ENCODE results near the gene GRK1. TPM values are rescaled to one million over a fixed set of nuclear protein-coding genes. Genes with fewer than 3 reads are reported as not detected.

The GRK1 gene
- total RNA-seq, 5 donors from 2014 or later (not counting 1 experiment from before 2014, with no cell fraction given), result not detected

DNA sequence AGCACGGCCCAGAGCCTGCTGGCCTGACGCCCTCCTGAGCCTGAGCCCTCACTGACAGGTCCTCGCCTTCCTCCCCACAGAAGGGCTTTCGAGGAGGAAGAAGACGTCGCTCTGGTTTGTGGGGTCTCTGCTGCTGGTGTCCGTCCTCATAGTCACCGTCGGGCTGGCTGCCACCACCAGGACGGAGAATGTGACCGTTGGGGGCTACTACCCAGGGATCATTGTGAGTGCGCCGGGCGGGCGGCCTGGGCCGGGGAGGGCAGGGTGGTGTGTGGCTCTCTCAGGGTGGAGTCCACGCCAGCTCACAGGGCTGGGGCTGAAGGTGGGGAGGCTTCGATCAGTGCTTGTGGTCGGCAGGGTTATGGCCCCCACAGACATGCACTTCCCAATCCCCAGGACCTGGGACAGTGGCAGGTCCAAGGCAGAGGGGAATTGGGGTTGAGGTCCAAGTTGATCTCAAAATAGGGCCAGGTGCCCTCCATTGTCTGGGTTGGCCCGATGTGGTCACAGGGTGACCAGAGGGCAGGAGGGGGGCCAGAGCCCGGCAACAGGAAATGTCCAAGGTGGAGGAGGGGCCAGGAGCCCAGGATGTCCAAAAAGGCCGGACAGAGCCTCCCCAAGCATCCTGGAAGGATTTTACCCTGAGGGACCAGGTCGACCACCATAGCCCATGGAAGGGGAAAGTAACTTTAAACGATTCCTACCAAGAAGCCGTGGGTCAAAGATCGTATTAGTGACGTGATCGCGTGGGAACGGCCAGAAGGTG, 99.2 kb downstream of the GRK1 start:
- ChIA-PET POLR2A (no interaction called here), CTCF (no interaction called here)
- peaks cover 27 to 39% of the 10 kb centered on the region in 2 donors for H3K27me3 Mint-ChIP-seq
- H3K4me3 ChIP-seq (ENCODE audit: control insufficient read depth in 1 of 2, extremely low read depth in 1 of 2, low read length in 1 of 2), result no peak overlapping the region
- ATAC-seq (replicated peaks in 1 of 4), result no peak
- H3K9me3 Mint-ChIP-seq, result no peaks in the 10 kb centered on the region
- no peaks in the 10 kb centered on the region for H3K4me1 ChIP-seq (ENCODE audit: control insufficient read depth in 1 of 2, extremely low read depth in 1 of 2, insufficient read depth in 2 of 2, low read length in 2 of 2)
- WGBS (ENCODE audit: insufficient coverage), result 81% methylated on average over 20 of the region's 30 CpGs
- H3K27ac Mint-ChIP-seq, result no peak overlapping the region
- no peak overlapping the region for H3K4me3 Mint-ChIP-seq
- H3K27me3 ChIP-seq (replicated peaks in 1 of 2; ENCODE audit: control insufficient read depth in 2 of 2, extremely low read depth in 1 of 2, insufficient read depth in 2 of 2, low read length in 1 of 2), result peaks cover 5 to 40% of the 10 kb centered on the region in 2 experiments
- DNase-seq, result no peak
- H3K4me1 Mint-ChIP-seq, result no peaks in the 10 kb centered on the region
- H3K27ac ChIP-seq (ENCODE audit: low read length), result no peak overlapping the region
- H3K36me3 Mint-ChIP-seq, result no peaks in the 10 kb centered on the region
- H3K9me3 ChIP-seq, result no peaks in the 10 kb centered on the region
- no peaks in the 10 kb centered on the region for H3K36me3 ChIP-seq (ENCODE audit: control insufficient read depth in 2 of 2, extremely low read depth in 1 of 2, insufficient read depth in 1 of 2, low read length in 1 of 2)

DNA sequence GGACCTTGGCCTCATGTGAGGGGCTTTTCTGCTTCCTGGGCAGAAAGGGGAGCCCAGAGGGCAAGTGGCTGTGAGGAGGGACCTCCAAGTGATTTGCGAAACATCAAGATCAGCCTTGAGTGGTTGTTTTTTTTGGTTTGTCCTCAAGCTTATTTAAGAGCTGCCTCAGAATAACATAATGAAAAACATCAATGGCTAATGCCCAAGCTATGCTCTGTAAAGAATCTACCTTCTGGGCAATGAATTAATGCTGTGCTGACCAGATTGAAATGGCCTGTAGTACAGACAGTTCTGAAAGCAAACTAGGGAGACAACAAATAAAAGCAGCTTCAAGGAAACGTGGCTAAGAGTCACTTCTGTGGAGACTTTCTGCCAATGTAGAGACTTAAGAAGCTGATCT, 100.3 kb downstream of the GRK1 start:
- no peak overlapping the region for H3K4me3 Mint-ChIP-seq
- no peaks in the 10 kb centered on the region for H3K36me3 ChIP-seq (ENCODE audit: control insufficient read depth in 2 of 2, extremely low read depth in 1 of 2, insufficient read depth in 1 of 2, low read length in 1 of 2)
- CTCF ChIA-PET, result no interaction called here
- H3K27ac Mint-ChIP-seq, result no peak overlapping the region
- DNase-seq, result no peak
- ATAC-seq (replicated peaks in 1 of 4), result no peak
- peaks cover 16 to 28% of the 10 kb centered on the region in 2 donors for H3K27me3 Mint-ChIP-seq
- H3K4me1 Mint-ChIP-seq, result peaks cover 0 to 4% (median 3%) of the 10 kb centered on the region in 3 donors
- no peaks in the 10 kb centered on the region for H3K4me1 ChIP-seq (ENCODE audit: control insufficient read depth in 1 of 2, extremely low read depth in 1 of 2, insufficient read depth in 2 of 2, low read length in 2 of 2)
- H3K36me3 Mint-ChIP-seq, result no peaks in the 10 kb centered on the region
- POLR2A ChIA-PET, result no interaction called here
- H3K27me3 ChIP-seq (replicated peaks in 1 of 2; ENCODE audit: control insufficient read depth in 2 of 2, extremely low read depth in 1 of 2, insufficient read depth in 2 of 2, low read length in 1 of 2), result peaks cover 0 to 34% of the 10 kb centered on the region in 2 experiments
- H3K4me3 ChIP-seq (ENCODE audit: control insufficient read depth in 1 of 2, extremely low read depth in 1 of 2, low read length in 1 of 2), result no peak overlapping the region
- no peaks in the 10 kb centered on the region for H3K9me3 ChIP-seq
- WGBS (ENCODE audit: insufficient coverage), result no CpG with 5 or more reads among the region's 2 CpGs
- peaks cover under 1 to 6% (median 2%) of the 10 kb centered on the region in 3 donors for H3K9me3 Mint-ChIP-seq
- no peak overlapping the region for H3K27ac ChIP-seq (ENCODE audit: low read length)

DNA sequence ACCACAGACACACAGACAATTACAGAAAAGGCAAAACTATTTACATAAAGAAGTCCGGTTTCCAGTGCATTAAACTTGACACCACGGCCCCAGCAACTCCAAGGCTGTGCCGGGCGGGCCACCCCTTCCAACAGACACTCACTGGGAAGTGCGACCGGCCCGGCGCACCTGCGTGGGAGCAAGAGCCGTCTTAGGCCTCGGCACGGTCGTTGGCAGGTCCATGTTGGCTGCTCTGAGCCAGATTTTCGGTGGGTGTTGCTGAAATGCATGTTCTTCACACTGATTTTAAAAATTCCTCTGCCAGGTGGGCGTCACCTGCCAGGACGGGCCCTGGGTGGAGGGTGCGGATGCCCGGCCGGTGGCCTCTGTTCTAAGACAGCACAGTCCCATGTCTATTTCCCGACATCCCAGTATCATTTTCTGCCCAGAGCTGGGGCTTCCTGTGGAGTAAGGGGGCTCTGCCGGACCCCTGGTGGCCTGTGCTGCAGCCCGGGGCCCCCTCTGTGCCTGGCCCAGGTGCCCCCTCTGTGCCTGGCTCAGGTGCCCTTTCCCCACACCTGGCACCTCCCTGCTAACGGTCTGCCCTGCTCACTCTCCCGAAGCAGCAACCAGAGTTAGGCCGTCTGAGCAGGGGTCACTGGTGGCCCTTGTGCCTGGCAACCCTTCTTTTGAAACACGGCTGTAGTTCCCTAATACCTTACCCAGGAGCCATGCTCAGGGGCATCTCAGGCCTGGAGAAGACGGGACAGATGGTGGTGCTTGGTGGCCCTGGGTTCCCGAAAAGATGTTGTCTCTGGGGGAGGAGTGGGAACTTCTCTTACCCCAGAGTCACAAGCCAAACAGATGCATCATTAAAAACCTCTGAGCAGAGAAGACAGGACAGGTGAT, 101.2 kb downstream of the GRK1 start:
- DNase-seq, result no peak
- H3K4me1 Mint-ChIP-seq, result peaks cover 0 to 6% (median 3%) of the 10 kb centered on the region in 3 donors
- no peak overlapping the region for H3K4me3 ChIP-seq (ENCODE audit: control insufficient read depth in 1 of 2, extremely low read depth in 1 of 2, low read length in 1 of 2)
- H3K36me3 Mint-ChIP-seq, result no peaks in the 10 kb centered on the region
- H3K4me3 Mint-ChIP-seq, result no peak overlapping the region
- H3K27ac Mint-ChIP-seq, result no peak overlapping the region
- H3K9me3 ChIP-seq, result no peaks in the 10 kb centered on the region
- H3K9me3 Mint-ChIP-seq, result peaks cover 4 to 11% (median 7%) of the 10 kb centered on the region in 3 donors
- H3K4me1 ChIP-seq (ENCODE audit: control insufficient read depth in 1 of 2, extremely low read depth in 1 of 2, insufficient read depth in 2 of 2, low read length in 2 of 2), result no peaks in the 10 kb centered on the region
- POLR2A ChIA-PET, result no interaction called here
- ATAC-seq (replicated peaks in 1 of 4), result no peak
- H3K27me3 ChIP-seq (replicated peaks in 1 of 2; ENCODE audit: control insufficient read depth in 2 of 2, extremely low read depth in 1 of 2, insufficient read depth in 2 of 2, low read length in 1 of 2), result peaks cover 0 to 28% of the 10 kb centered on the region in 2 experiments
- peaks cover 13 to 24% of the 10 kb centered on the region in 2 donors for H3K27me3 Mint-ChIP-seq
- CTCF ChIA-PET, result no interaction called here
- whole genome bisulfite sequencing (ENCODE audit: insufficient coverage), result 87% methylated on average over 19 of the region's 28 CpGs
- H3K27ac ChIP-seq (ENCODE audit: low read length), result no peak overlapping the region
- H3K36me3 ChIP-seq (ENCODE audit: control insufficient read depth in 2 of 2, extremely low read depth in 1 of 2, insufficient read depth in 1 of 2, low read length in 1 of 2), result no peaks in the 10 kb centered on the region

DNA sequence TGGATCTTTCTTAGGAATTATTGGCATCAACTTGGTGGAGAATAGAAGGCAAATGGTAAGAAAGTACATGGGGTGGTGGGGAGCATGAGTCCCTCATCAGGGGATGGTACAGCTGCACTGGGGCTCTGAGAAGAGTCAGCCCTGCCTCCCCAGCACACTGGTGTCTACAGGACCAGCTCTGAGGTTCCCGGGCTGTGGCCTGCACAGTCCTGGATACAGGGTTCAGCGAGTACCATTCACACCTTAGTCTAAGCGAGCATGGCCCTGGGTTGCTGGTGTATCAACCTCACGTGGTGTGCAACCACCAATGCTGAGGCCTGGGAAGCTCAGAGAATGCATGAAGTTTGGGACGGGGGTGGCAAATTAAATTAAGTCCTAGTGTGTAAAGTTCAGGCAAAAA, 102.1 kb downstream of the GRK1 start:
- Histone ChIP-seq H3K4me1 (ENCODE audit: control insufficient read depth in 1 of 2, extremely low read depth in 1 of 2, insufficient read depth in 2 of 2, low read length in 2 of 2) (no peaks in the 10 kb centered on the region), H3K9me3 (no peaks in the 10 kb centered on the region), H3K4me3 (ENCODE audit: control insufficient read depth in 1 of 2, extremely low read depth in 1 of 2, low read length in 1 of 2) (no peak overlapping the region), H3K27me3 (replicated peaks in 1 of 2; ENCODE audit: control insufficient read depth in 2 of 2, extremely low read depth in 1 of 2, insufficient read depth in 2 of 2, low read length in 1 of 2) (peaks cover 0 to 22% of the 10 kb centered on the region in 2 experiments), H3K27ac (ENCODE audit: low read length) (no peak overlapping the region), H3K36me3 (ENCODE audit: control insufficient read depth in 2 of 2, extremely low read depth in 1 of 2, insufficient read depth in 1 of 2, low read length in 1 of 2) (no peaks in the 10 kb centered on the region)
- ATAC-seq (replicated peaks in 1 of 4), result no peak
- Mint-ChIP-seq H3K27me3 (peaks cover 7 to 17% of the 10 kb centered on the region in 2 donors), H3K27ac (no peak overlapping the region), H3K4me3 (no peak overlapping the region), H3K4me1 (peaks cover 0 to 6% (median 3%) of the 10 kb centered on the region in 3 donors), H3K36me3 (no peaks in the 10 kb centered on the region), H3K9me3 (peaks cover 4 to 11% (median 7%) of the 10 kb centered on the region in 3 donors)
- 70% methylated on average over 5 of the region's 5 CpGs for whole genome bisulfite sequencing (ENCODE audit: insufficient coverage)
- CTCF ChIA-PET, result interaction anchor here in 1 of 2 donors (0.6 kb wide), 1 partner anchor 384 kb away, joined by 3 read pairs; no protein-coding TSS in a partner anchor
- POLR2A ChIA-PET, result no interaction called here
- DNase-seq, result no peak

DNA sequence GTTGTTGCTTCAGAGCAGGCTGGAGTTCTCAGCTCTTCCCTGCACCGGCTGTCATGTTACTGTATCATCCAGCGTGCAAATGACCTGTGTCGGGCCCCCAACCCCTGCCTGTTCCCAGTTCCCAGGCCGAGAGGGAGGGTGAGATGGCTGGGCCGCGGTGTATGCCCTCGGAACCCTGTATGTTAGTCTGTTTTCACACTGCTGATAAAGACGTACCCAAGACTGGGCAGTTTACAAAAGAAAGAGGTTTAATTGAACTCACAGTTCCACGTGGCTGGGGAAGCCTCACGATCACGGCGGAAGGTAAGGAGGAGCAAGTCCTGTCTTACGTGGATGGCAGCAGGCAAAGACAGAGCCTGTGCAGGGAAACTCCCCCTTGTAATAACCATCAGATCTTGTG, 102.9 kb downstream of the GRK1 start:
- Histone ChIP-seq H3K27ac (ENCODE audit: low read length) (no peak overlapping the region), H3K27me3 (replicated peaks in 1 of 2; ENCODE audit: control insufficient read depth in 2 of 2, extremely low read depth in 1 of 2, insufficient read depth in 2 of 2, low read length in 1 of 2) (peaks cover 0 to 18% of the 10 kb centered on the region in 2 experiments), H3K36me3 (ENCODE audit: control insufficient read depth in 2 of 2, extremely low read depth in 1 of 2, insufficient read depth in 1 of 2, low read length in 1 of 2) (no peaks in the 10 kb centered on the region), H3K4me1 (ENCODE audit: control insufficient read depth in 1 of 2, extremely low read depth in 1 of 2, insufficient read depth in 2 of 2, low read length in 2 of 2) (no peaks in the 10 kb centered on the region), H3K9me3 (no peaks in the 10 kb centered on the region), H3K4me3 (ENCODE audit: control insufficient read depth in 1 of 2, extremely low read depth in 1 of 2, low read length in 1 of 2) (no peak overlapping the region)
- Mint-ChIP-seq H3K27ac (no peak overlapping the region), H3K4me3 (no peak overlapping the region), H3K36me3 (no peaks in the 10 kb centered on the region), H3K9me3 (peaks cover 4 to 11% (median 7%) of the 10 kb centered on the region in 3 donors), H3K27me3 (peaks cover 7 to 13% of the 10 kb centered on the region in 2 donors), H3K4me1 (peaks cover 0 to 6% (median 3%) of the 10 kb centered on the region in 3 donors)
- no peak for ATAC-seq (replicated peaks in 1 of 4)
- ChIA-PET POLR2A (no interaction called here), CTCF (no interaction called here)
- 93% methylated on average over 12 of the region's 13 CpGs for WGBS (ENCODE audit: insufficient coverage)
- no peak for DNase-seq

DNA sequence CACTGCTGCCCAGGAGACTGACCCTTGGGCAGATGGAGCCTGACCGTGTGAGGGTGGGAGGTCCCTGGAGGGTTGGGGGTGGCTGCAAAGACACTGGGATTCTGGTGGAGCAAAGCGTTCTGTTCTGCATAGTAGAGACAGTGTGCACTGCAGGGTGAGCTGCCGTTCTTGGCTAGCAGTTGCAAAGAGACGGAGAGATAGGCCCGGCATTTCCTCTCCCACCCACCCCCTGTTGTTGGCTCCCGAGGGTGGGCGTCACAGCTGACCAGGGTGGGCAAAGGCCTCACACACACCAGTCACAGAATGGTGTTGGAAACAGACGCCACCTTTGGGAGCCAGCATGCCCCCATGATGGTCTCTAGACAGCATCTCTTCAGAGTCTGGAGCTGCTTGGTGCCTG, 103.4 kb downstream of the GRK1 start:
- peaks cover 0 to 19% of the 10 kb centered on the region in 2 experiments for H3K27me3 ChIP-seq (replicated peaks in 1 of 2; ENCODE audit: control insufficient read depth in 2 of 2, extremely low read depth in 1 of 2, insufficient read depth in 2 of 2, low read length in 1 of 2)
- DNase-seq (no peak), ATAC-seq (replicated peaks in 1 of 4) (no peak)
- H3K9me3 ChIP-seq, result no peaks in the 10 kb centered on the region
- H3K4me1 ChIP-seq (ENCODE audit: control insufficient read depth in 1 of 2, extremely low read depth in 1 of 2, insufficient read depth in 2 of 2, low read length in 2 of 2), result no peaks in the 10 kb centered on the region
- no peak overlapping the region for H3K27ac ChIP-seq (ENCODE audit: low read length)
- POLR2A ChIA-PET, result no interaction called here
- Mint-ChIP-seq H3K9me3 (peaks cover 4 to 11% (median 7%) of the 10 kb centered on the region in 3 donors), H3K4me1 (peaks cover 0 to 6% (median 3%) of the 10 kb centered on the region in 3 donors), H3K36me3 (no peaks in the 10 kb centered on the region), H3K27me3 (peaks cover 6 to 7% of the 10 kb centered on the region in 2 donors), H3K27ac (no peak overlapping the region), H3K4me3 (no peak overlapping the region)
- 71% methylated on average over 2 of the region's 8 CpGs for WGBS (ENCODE audit: insufficient coverage)
- no peak overlapping the region for H3K4me3 ChIP-seq (ENCODE audit: control insufficient read depth in 1 of 2, extremely low read depth in 1 of 2, low read length in 1 of 2)
- CTCF ChIA-PET, result no interaction called here
- no peaks in the 10 kb centered on the region for H3K36me3 ChIP-seq (ENCODE audit: control insufficient read depth in 2 of 2, extremely low read depth in 1 of 2, insufficient read depth in 1 of 2, low read length in 1 of 2)

Data from T-cell (primary cell).